HepG2 (cell line): ENCODE results near the gene LHPP. TPM values are rescaled to one million over a fixed set of nuclear protein-coding genes. Genes with fewer than 3 reads are reported as not detected.

Experiments used
- ATAC-seq: fragments of 200-7000 bp; cut with Tn5 transposase; 3 replicates; pipeline ENCODE4 v1.9.1; 2020; ENCODE audit warnings: mild to moderate bottlenecking, moderate library complexity
- BruUV-seq: library from RNA; stranded (reverse); fragments of 400-500 nt; replicated peaks from 2 replicates; lab custom pipeline; 2021; lab: Mats Ljungman, UMichigan
- CTCF ChIA-PET: fragments of 300-600 bp; formaldehyde crosslinking; extraction: SDS; loops from one replicate; lab custom pipeline; 2021; ENCODE audit warnings: low total read pairs, inconsistent platforms, low intra/inter-chr PET ratio; lab: Yijun Ruan, JAX
- POLR2A ChIA-PET: fragments of 350-600 bp; sonication (Branson Sonifier 250); formaldehyde crosslinking; loops from one replicate; lab custom pipeline; 2020; ENCODE audit warnings: antibody characterized with exemption, inconsistent platforms; lab: Yijun Ruan, JAX
- DNase-seq: peaks from one replicate; pipeline ENCODE4 v3.0.0-alpha.2; 2015; ENCODE audit warnings: low spot score
- FAIRE-seq: peaks from 3 replicates; lab custom pipeline; 2011; peaks lifted over from hg19 to GRCh38; lab: Jason Lieb, UNC
- H2AFZ ChIP-seq: one replicate; pipeline ENCODE4 v1.6.1; 2011; ENCODE audit warnings: low read length, inconsistent platforms
- H3K27ac ChIP-seq: fragments of 300-600 bp; 3 replicates; pipeline ENCODE4 v1.8.0; 2011; ENCODE audit warnings: mixed run types, mild to moderate bottlenecking, mixed read lengths, low read length, inconsistent platforms; ENCODE audit not compliant: insufficient read depth; ENCODE audit errors: extremely low read length
- H3K27me3 ChIP-seq, 2 experiments: fragments of 200-600 bp in 1 of 2; 2 replicates in 1 of 2; 3 replicates in 1 of 2; pipeline versions ENCODE4 v1.6.0 to v1.8.0; 2011; ENCODE audit warnings: low read length in 2 of 2, mild to moderate bottlenecking in 2 of 2, moderate library complexity in 2 of 2, inconsistent platforms in 1 of 2; ENCODE audit not compliant: insufficient read depth in 2 of 2, control insufficient read depth in 1 of 2
- H3K36me3 ChIP-seq, 2 experiments: fragments of 200-600 bp in 1 of 2; replicated peaks in 1 of 2; 2 replicates in 1 of 2; 3 replicates in 1 of 2; pipeline versions ENCODE4 v1.5.1 to v1.8.0; 2011; ENCODE audit warnings: low read length in 2 of 2, inconsistent platforms in 1 of 2; ENCODE audit not compliant: insufficient read depth in 2 of 2, control insufficient read depth in 1 of 2
- H3K4me1 ChIP-seq: 2 replicates; pipeline ENCODE4 v1.5.1; 2012; ENCODE audit warnings: low read length, inconsistent platforms; ENCODE audit not compliant: insufficient read depth
- H3K4me2 ChIP-seq: 2 replicates; pipeline ENCODE4 v1.6.0; 2011; ENCODE audit warnings: low read depth, low read length, inconsistent platforms
- H3K4me3 ChIP-seq, 3 experiments: fragments of 200-600 bp in 1 of 3; sonication (generic), shearing (Covaris generic) in 1 of 3; replicated peaks in 1 of 3; 2 replicates each; pipeline ENCODE4 v1.5.1; 2011 to 2016; ENCODE audit warnings: low read length in 3 of 3, inconsistent platforms in 2 of 3, low read depth in 2 of 3, mild to moderate bottlenecking in 2 of 3, control low read depth in 1 of 3, mixed read lengths in 1 of 3; ENCODE audit not compliant: insufficient read depth in 1 of 3
- H3K79me2 ChIP-seq: one replicate; pipeline ENCODE4 v1.6.1; 2011; ENCODE audit warnings: low read length, inconsistent platforms; ENCODE audit not compliant: insufficient read depth
- H3K9ac ChIP-seq: 2 replicates; pipeline ENCODE4 v1.6.0; 2011; ENCODE audit warnings: mild to moderate bottlenecking, low read depth, low read length, inconsistent platforms; ENCODE audit not compliant: insufficient read depth
- H3K9me3 ChIP-seq: 2 replicates; pipeline ENCODE4 v1.5.1; 2012; ENCODE audit warnings: mild to moderate bottlenecking, low read length
- H4K20me1 ChIP-seq: 2 replicates; pipeline ENCODE4 v1.6.0; 2011; ENCODE audit warnings: inconsistent platforms, mild to moderate bottlenecking, low read length, moderate library complexity; ENCODE audit not compliant: insufficient read depth
- ATF5 ChIP-seq: sonication (generic); formaldehyde crosslinking; IDR thresholded peaks from 2 replicates; pipeline ENCODE4 v1.4.0; 2020; ENCODE audit warnings: mild to moderate bottlenecking, low read depth, missing genetic modification reagents
- DDIT3 ChIP-seq: sonication (generic); formaldehyde crosslinking; IDR thresholded peaks from 2 replicates; pipeline ENCODE4 v1.4.0; 2020; ENCODE audit warnings: mild to moderate bottlenecking, missing genetic modification reagents
- FOXK2 ChIP-seq: fragments of 450-650 bp; IDR thresholded peaks from 2 replicates; pipeline ENCODE4 v1.6.1; 2016
- HCFC1 ChIP-seq: fragments of 150-350 bp; IDR thresholded peaks from 2 replicates; pipeline ENCODE4 v1.6.1; 2014; ENCODE audit warnings: low read depth, low read length
- ISL2 ChIP-seq: sonication (generic); formaldehyde crosslinking; IDR thresholded peaks from 2 replicates; pipeline ENCODE4 v1.5.0; 2020; ENCODE audit warnings: missing genetic modification reagents
- NCOA1 ChIP-seq: sonication (generic); formaldehyde crosslinking; IDR thresholded peaks from 2 replicates; pipeline ENCODE4 v1.9.0; 2021; ENCODE audit warnings: missing genetic modification reagents
- POLR2A ChIP-seq, 2 experiments: IDR thresholded peaks; 2 replicates each; pipeline ENCODE4 v1.6.1; 2011; ENCODE audit warnings: low read depth in 2 of 2, low read length in 2 of 2, mild to moderate bottlenecking in 1 of 2, moderate library complexity in 1 of 2; ENCODE audit not compliant: insufficient read depth in 1 of 2
- YEATS4 ChIP-seq: sonication (generic); formaldehyde crosslinking; IDR thresholded peaks from 2 replicates; pipeline ENCODE4 v1.4.0; 2020; ENCODE audit warnings: missing genetic modification reagents, borderline replicate concordance
- ZNF367 ChIP-seq: sonication (generic); formaldehyde crosslinking; IDR thresholded peaks from 2 replicates; pipeline ENCODE4 v1.4.0; 2020; ENCODE audit warnings: missing genetic modification reagents, borderline replicate concordance
- ZNF431 ChIP-seq: sonication (generic); formaldehyde crosslinking; IDR thresholded peaks from 2 replicates; pipeline ENCODE4 v1.9.0; 2022; ENCODE audit warnings: missing genetic modification reagents, low read depth, mild to moderate bottlenecking, borderline replicate concordance
- ZNF598 ChIP-seq: sonication (generic); formaldehyde crosslinking; IDR thresholded peaks from 2 replicates; pipeline ENCODE4 v1.5.1; 2020; ENCODE audit warnings: mild to moderate bottlenecking, missing genetic modification reagents, borderline replicate concordance
- ZNF737 ChIP-seq: sonication (generic); formaldehyde crosslinking; IDR thresholded peaks from 2 replicates; pipeline ENCODE4 v1.5.0; 2020; ENCODE audit warnings: missing genetic modification reagents, mild to moderate bottlenecking, borderline replicate concordance
- WGBS: methylation state at CpG from one replicate; pipeline ENCODE4 v1.1.6; 2017; ENCODE audit warnings: low lambda C conversion rate; 5-methylcytosine and 5-hydroxymethylcytosine counted together
- in situ Hi-C: cut with HindIII; loops from 2 replicates; pipeline ENCODE4 v1.10.0; 2017; ENCODE audit warnings: low pct_unique_long_range_greater_than_20kb; ENCODE audit not compliant: extremely low pct_ligation_motif_present
- intact Hi-C: fragments of 100-400 bp; cut with micrococcal nuclease; formaldehyde crosslinking; loops from one replicate; pipeline ENCODE4 v1.10.0; 2022; ENCODE audit not compliant: unreplicated experiment
- polyA plus RNA-seq, 8 experiments: library from polyadenylated mRNA; depleted of rRNA in 3 of 8; stranded (reverse) in 7 of 8; unstranded in 1 of 8; fragments of >200 nt; fragmentation: Illumina TruSeq in 4 of 8; extraction: Trizol in 4 of 8; gene quantifications; 2 replicates each; pipeline versions ENCODE4 v1.2.1 to v1.2.3, GENCODE V29; 2011 to 2016; ENCODE audit warnings: low read depth in 4 of 8, missing spikeins in 1 of 8, mixed read lengths in 1 of 8; ENCODE audit not compliant: insufficient read depth in 1 of 8
- total RNA-seq, 5 experiments: library from RNA; depleted of rRNA; stranded (reverse); fragments of >200 nt; fragmentation: Illumina TruSeq; extraction: Trizol; gene quantifications; 2 replicates each; pipeline ENCODE4 v1.2.3, GENCODE V29; 2016; ENCODE audit warnings: low read depth in 1 of 5
- TF ChIP-seq, protein P1 (sequence below): sonication (generic); formaldehyde crosslinking; IDR thresholded peaks from 2 replicates; pipeline ENCODE4 v1.5.1; 2020; ENCODE audit warnings: mild to moderate bottlenecking, missing genetic modification reagents
- TF ChIP-seq, protein P2 (sequence below): sonication (generic); formaldehyde crosslinking; IDR thresholded peaks from 2 replicates; pipeline ENCODE4 v1.4.0; 2020; ENCODE audit warnings: missing genetic modification reagents

LHPP gene
- total and polyA plus RNA-seq, 2 of the 13 experiments (the other 11 are each of a cell fraction or from before 2014, with no cell fraction given), result 5.2 to 13.1 TPM

DNA sequence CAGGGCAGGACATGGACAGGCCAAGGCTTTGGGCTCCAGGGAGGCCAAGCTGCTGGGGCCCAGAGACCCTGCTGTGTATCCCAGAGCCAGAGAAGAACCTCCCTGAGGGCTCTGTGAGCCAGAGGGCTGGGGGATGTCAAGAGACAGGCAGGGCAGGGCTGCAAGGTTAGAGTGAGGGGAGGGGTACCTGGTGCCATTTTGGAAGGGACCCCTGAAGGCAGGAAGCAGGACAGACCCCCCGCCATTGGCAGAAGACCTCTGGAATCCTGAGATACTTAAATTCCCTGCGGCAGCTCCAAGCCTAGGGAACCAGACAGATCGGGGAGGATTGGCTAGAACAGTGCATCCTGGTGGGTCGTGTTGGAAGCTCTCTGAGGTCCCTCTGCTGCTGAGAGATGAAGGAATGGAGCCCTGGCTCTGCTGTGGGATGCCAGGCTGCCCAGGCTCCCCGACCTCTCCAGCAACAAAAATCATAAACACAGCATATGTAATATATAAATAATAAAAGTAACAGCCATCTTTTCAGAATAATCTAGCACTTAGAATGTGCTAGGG is 75.0 kb downstream of the LHPP start:
- Histone ChIP-seq H3K4me3 (peak overlapping the region in 1 of 3 experiments; percentile 3; a peak in 1 of 6 replicates), H2AFZ (no peak overlapping the region), H3K9me3 (no peaks in the 10 kb centered on the region), H3K27me3 (no peaks in the 10 kb centered on the region), H3K4me2 (0 out of 2 replicates have a peak overlapping the region, but pooled peaks have one; percentile 32), H3K27ac (no peak overlapping the region), H3K4me1 (peaks cover 19% of the 10 kb centered on the region; the same call in 1 of the 2 replicates), H4K20me1 (no peaks in the 10 kb centered on the region), H3K79me2 (no peaks in the 10 kb centered on the region), H3K9ac (no peak overlapping the region)
- no peak for FAIRE-seq
- in situ Hi-C loops, result loop anchor here (5.0 kb wide), 1 partner anchor 206 kb away; the partner anchor contains the start of gene FAM53B
- ChIA-PET POLR2A (interaction anchor here (1.4 kb wide), 1 partner anchor 255 kb away, joined by 3 read pairs; the partner anchor contains the start of gene EEF1AKMT2), CTCF (no interaction called here)
- no TSS peak for BruUV-seq
- intact Hi-C loops, result no loop called here
- TF ChIP-seq ZNF598 (CRISPR knock-in tag) (no peak), FOXK2 (no peak), ISL2 (CRISPR knock-in tag) (no peak), HCFC1 (no peak), DDIT3 (CRISPR knock-in tag) (no peak), NCOA1 (CRISPR knock-in tag) (no peak), YEATS4 (CRISPR knock-in tag) (no peak), ZNF367 (no peak), POLR2A (IDR thresholded peaks at IDR 0.05; ENCODE audit: insufficient read depth in 1 of 2, low read depth in 2 of 2, low read length in 2 of 2) (no peak), ATF5 (CRISPR knock-in tag) (no peak), ZNF431 (CRISPR knock-in tag) (no peak), ZNF737 (CRISPR knock-in tag) (no peak)
- TF ChIP-seq, protein P1, sequence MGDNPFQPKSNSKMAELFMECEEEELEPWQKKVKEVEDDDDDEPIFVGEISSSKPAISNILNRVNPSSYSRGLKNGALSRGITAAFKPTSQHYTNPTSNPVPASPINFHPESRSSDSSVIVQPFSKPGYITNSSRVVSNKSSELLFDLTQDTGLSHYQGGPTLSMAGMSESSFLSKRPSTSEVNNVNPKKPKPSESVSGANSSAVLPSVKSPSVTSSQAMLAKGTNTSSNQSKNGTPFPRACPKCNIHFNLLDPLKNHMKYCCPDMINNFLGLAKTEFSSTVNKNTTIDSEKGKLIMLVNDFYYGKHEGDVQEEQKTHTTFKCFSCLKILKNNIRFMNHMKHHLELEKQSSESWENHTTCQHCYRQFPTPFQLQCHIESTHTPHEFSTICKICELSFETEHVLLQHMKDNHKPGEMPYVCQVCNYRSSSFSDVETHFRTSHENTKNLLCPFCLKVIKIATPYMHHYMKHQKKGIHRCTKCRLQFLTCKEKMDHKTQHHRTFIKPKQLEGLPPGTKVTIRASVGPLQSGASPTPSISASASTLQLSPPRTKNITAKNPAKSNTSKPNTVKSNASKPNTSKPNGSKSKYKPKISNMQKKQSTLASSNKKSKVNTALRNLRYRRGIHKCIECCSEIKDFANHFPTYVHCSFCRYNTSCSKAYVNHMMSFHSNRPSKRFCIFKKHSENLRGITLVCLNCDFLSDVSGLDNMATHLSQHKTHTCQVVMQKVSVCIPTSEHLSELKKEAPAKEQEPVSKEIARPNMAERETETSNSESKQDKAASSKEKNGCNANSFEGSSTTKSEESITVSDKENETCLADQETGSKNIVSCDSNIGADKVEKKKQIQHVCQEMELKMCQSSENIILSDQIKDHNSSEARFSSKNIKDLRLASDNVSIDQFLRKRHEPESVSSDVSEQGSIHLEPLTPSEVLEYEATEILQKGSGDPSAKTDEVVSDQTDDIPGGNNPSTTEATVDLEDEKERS (CRISPR knock-in tag), result no peak
- TF ChIP-seq, protein P2, sequence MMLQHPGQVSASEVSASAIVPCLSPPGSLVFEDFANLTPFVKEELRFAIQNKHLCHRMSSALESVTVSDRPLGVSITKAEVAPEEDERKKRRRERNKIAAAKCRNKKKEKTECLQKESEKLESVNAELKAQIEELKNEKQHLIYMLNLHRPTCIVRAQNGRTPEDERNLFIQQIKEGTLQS (CRISPR knock-in tag), result no peak
- TF ChIP-seq, all 625 proteins: peak for 0
- no peaks in the 10 kb centered on the region for H3K36me3 ChIP-seq
- ATAC-seq, result peak; percentile 62
- 11% methylated on average over 5 of the region's 5 CpGs for WGBS
- DNase-seq, result no peak
